ENCODE data around the gene TMC6. TPM values are rescaled to one million over a fixed set of nuclear protein-coding genes. Genes with fewer than 3 reads are reported as not detected.

The TMC6 gene
- total and polyA plus RNA-seq, 4 donors = 5.5 to 63.2 (median 21.4) TPM

GRCh38 chr17:78125976-78126894, 2.3 kb downstream of the TMC6 start:
- intact Hi-C loops (cut with DNase I) = no loop called here
- Histone ChIP-seq H3K36me3 (ENCODE audit: control insufficient read depth in 1 of 2, insufficient read depth in 2 of 2, low read length in 1 of 2) (no peaks in the 10 kb centered on the region), H3K4me1 (ENCODE audit: control insufficient read depth in 1 of 2, insufficient read depth in 2 of 2, low read length in 2 of 2) (no peaks in the 10 kb centered on the region), H3K9me3 (ENCODE audit: control insufficient read depth, low read length) (no peaks in the 10 kb centered on the region), H3K4me3 (ENCODE audit: low read length in 2 of 2) (no peak overlapping the region), H3K27ac (ENCODE audit: low read depth in 1 of 2, low read length in 2 of 2) (no peak overlapping the region), H3K27me3 (ENCODE audit: control insufficient read depth in 1 of 2, insufficient read depth in 2 of 2, low read length in 1 of 2) (no peaks in the 10 kb centered on the region)
- 59 to 65% methylated on average over 25 of the region's 25 CpGs for WGBS, 2 donors
- ATAC-seq (ENCODE audit: low FRiP score) (no peak), DNase-seq (peak in 1 of 2 donors; percentile 54)

DNA sequence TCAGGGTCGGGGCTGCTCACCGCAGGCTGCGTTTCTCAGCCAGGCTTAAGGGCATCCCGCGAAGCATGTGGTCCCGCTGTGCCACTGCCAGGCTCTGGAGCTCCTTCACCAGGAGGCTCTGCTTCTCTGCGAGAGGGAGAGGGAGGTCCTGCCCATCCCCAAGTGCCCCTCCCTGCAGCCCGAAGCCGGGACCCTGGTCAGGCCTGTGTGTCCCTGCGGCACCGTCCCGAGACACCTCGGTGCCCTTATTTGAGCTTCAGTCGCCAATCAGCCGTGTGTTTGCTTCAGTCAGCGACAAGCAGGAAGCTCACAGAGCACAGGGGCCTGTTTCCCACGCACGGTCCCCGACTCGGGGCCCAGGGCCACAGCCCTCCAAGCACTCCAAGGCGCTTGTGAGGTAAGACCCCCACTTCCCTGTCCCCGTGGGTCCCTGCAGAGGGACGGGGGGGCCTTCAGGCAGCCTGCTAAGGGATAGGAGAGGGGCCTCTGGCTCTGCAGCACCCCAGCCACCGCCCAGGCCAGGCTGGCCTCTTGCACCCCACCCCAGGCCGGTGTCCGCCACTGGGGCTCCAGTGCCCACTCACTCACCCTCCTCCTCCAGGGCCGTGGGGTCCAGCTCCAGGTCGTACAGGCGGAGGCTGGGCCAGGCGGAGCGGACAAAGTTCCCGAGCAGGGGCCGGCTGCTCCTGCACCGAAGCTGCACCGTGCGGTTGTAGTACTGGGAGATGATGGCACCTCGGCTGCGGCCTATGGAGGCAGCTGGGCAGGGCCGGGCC, 3.2 kb downstream of the TMC6 start:
- DNase-seq = peak in 1 of 2 donors; percentile 50
- no peak for ATAC-seq (ENCODE audit: low FRiP score)
- 77 to 84% methylated on average over 37 to 39 of the region's 39 CpGs for WGBS, 2 donors
- Histone ChIP-seq H3K4me3 (ENCODE audit: low read length in 2 of 2) (no peak overlapping the region), H3K9me3 (ENCODE audit: control insufficient read depth, low read length) (no peaks in the 10 kb centered on the region), H3K4me1 (ENCODE audit: control insufficient read depth in 1 of 2, insufficient read depth in 2 of 2, low read length in 2 of 2) (no peaks in the 10 kb centered on the region), H3K27me3 (ENCODE audit: control insufficient read depth in 1 of 2, insufficient read depth in 2 of 2, low read length in 1 of 2) (no peaks in the 10 kb centered on the region), H3K36me3 (ENCODE audit: control insufficient read depth in 1 of 2, insufficient read depth in 2 of 2, low read length in 1 of 2) (no peaks in the 10 kb centered on the region), H3K27ac (ENCODE audit: low read depth in 1 of 2, low read length in 2 of 2) (no peak overlapping the region)
- intact Hi-C loops (cut with DNase I) = no loop called here

GRCh38 chr17:78124836-78125137, 3.8 kb downstream of the TMC6 start:
- no peak overlapping the region for H3K4me3 ChIP-seq (ENCODE audit: low read length in 2 of 2)
- intact Hi-C loops (cut with DNase I) = no loop called here
- WGBS, 2 donors = 90 to 95% methylated on average over 10 to 12 of the region's 12 CpGs
- no peak for DNase-seq
- H3K36me3 ChIP-seq (ENCODE audit: control insufficient read depth in 1 of 2, insufficient read depth in 2 of 2, low read length in 1 of 2) = no peaks in the 10 kb centered on the region
- H3K9me3 ChIP-seq (ENCODE audit: control insufficient read depth, low read length) = no peaks in the 10 kb centered on the region
- H3K27me3 ChIP-seq (ENCODE audit: control insufficient read depth in 1 of 2, insufficient read depth in 2 of 2, low read length in 1 of 2) = no peaks in the 10 kb centered on the region
- no peak for ATAC-seq (ENCODE audit: low FRiP score)
- no peak overlapping the region for H3K27ac ChIP-seq (ENCODE audit: low read depth in 1 of 2, low read length in 2 of 2)
- H3K4me1 ChIP-seq (ENCODE audit: control insufficient read depth in 1 of 2, insufficient read depth in 2 of 2, low read length in 2 of 2) = no peaks in the 10 kb centered on the region

GRCh38 chr17:78124081-78124835, 4.3 kb downstream of the TMC6 start:
- no peaks in the 10 kb centered on the region for H3K9me3 ChIP-seq (ENCODE audit: control insufficient read depth, low read length)
- no peak for ATAC-seq (ENCODE audit: low FRiP score)
- no peak overlapping the region for H3K27ac ChIP-seq (ENCODE audit: low read depth in 1 of 2, low read length in 2 of 2)
- H3K4me3 ChIP-seq (ENCODE audit: low read length in 2 of 2) = no peak overlapping the region
- H3K4me1 ChIP-seq (ENCODE audit: control insufficient read depth in 1 of 2, insufficient read depth in 2 of 2, low read length in 2 of 2) = no peaks in the 10 kb centered on the region
- no peaks in the 10 kb centered on the region for H3K27me3 ChIP-seq (ENCODE audit: control insufficient read depth in 1 of 2, insufficient read depth in 2 of 2, low read length in 1 of 2)
- H3K36me3 ChIP-seq (ENCODE audit: control insufficient read depth in 1 of 2, insufficient read depth in 2 of 2, low read length in 1 of 2) = no peaks in the 10 kb centered on the region
- 93% methylated on average over 29 to 30 of the region's 30 CpGs for WGBS, 2 donors
- intact Hi-C loops (cut with DNase I) = no loop called here
- peak in 1 of 2 donors; percentile 44 for DNase-seq

GRCh38 chr17:78123258-78123929, 5.2 kb downstream of the TMC6 start:
- H3K36me3 ChIP-seq (ENCODE audit: control insufficient read depth in 1 of 2, insufficient read depth in 2 of 2, low read length in 1 of 2) = no peaks in the 10 kb centered on the region
- ATAC-seq (ENCODE audit: low FRiP score) (no peak), DNase-seq (peak in 1 of 2 donors; percentile 12)
- no peak overlapping the region for H3K4me3 ChIP-seq (ENCODE audit: low read length in 2 of 2)
- no peaks in the 10 kb centered on the region for H3K9me3 ChIP-seq (ENCODE audit: control insufficient read depth, low read length)
- intact Hi-C loops (cut with DNase I) = no loop called here
- H3K27me3 ChIP-seq (ENCODE audit: control insufficient read depth in 1 of 2, insufficient read depth in 2 of 2, low read length in 1 of 2) = no peaks in the 10 kb centered on the region
- H3K27ac ChIP-seq (ENCODE audit: low read depth in 1 of 2, low read length in 2 of 2) = no peak overlapping the region
- 96 to 97% methylated on average over 5 of the region's 5 CpGs for whole genome bisulfite sequencing, 2 donors
- H3K4me1 ChIP-seq (ENCODE audit: control insufficient read depth in 1 of 2, insufficient read depth in 2 of 2, low read length in 2 of 2) = no peaks in the 10 kb centered on the region

DNA sequence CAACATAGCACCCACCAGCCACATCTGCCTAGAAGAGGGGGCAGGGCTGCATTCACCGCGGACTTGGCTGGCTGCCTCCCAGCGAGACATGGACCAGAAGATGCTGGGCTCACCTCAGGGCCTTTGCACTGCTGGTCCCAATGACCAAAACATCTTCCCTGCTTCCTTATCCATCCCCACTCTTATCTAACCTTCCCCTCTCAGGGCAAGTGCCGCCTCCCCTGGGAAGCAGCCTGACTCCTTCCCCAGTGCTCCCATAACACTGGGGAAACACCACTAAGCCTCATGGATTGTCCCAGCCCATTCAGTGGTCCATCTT, 5.7 kb downstream of the TMC6 start:
- no peak for ATAC-seq (ENCODE audit: low FRiP score)
- no peaks in the 10 kb centered on the region for H3K9me3 ChIP-seq (ENCODE audit: control insufficient read depth, low read length)
- no peaks in the 10 kb centered on the region for H3K4me1 ChIP-seq (ENCODE audit: control insufficient read depth in 1 of 2, insufficient read depth in 2 of 2, low read length in 2 of 2)
- H3K27ac ChIP-seq (ENCODE audit: low read depth in 1 of 2, low read length in 2 of 2) = no peak overlapping the region
- no peaks in the 10 kb centered on the region for H3K27me3 ChIP-seq (ENCODE audit: control insufficient read depth in 1 of 2, insufficient read depth in 2 of 2, low read length in 1 of 2)
- intact Hi-C loops (cut with DNase I) = no loop called here
- no peak overlapping the region for H3K4me3 ChIP-seq (ENCODE audit: low read length in 2 of 2)
- H3K36me3 ChIP-seq (ENCODE audit: control insufficient read depth in 1 of 2, insufficient read depth in 2 of 2, low read length in 1 of 2) = no peaks in the 10 kb centered on the region
- WGBS, 2 donors = 94 to 98% methylated on average over 4 of the region's 4 CpGs
- peak in 1 of 2 donors; percentile 44 for DNase-seq

- Histone ChIP-seq H3K4me1 (ENCODE audit: control insufficient read depth in 1 of 2, insufficient read depth in 2 of 2, low read length in 2 of 2) (no peaks in the 10 kb centered on the region), H3K36me3 (ENCODE audit: control insufficient read depth in 1 of 2, insufficient read depth in 2 of 2, low read length in 1 of 2) (no peaks in the 10 kb centered on the region), H3K9me3 (ENCODE audit: control insufficient read depth, low read length) (no peaks in the 10 kb centered on the region), H3K4me3 (ENCODE audit: low read length in 2 of 2) (no peak overlapping the region), H3K27me3 (ENCODE audit: control insufficient read depth in 1 of 2, insufficient read depth in 2 of 2, low read length in 1 of 2) (no peaks in the 10 kb centered on the region), H3K27ac (ENCODE audit: low read depth in 1 of 2, low read length in 2 of 2) (no peak overlapping the region)
- ATAC-seq (ENCODE audit: low FRiP score) = no peak
- peak in 1 of 2 donors; percentile 32 for DNase-seq
- 87 to 93% methylated on average over 23 of the region's 23 CpGs for WGBS, 2 donors
- intact Hi-C loops (cut with DNase I) = no loop called here
These were observed 6.2 kb downstream of the TMC6 start for GRCh38 chr17:78122216-78122930.

DNA sequence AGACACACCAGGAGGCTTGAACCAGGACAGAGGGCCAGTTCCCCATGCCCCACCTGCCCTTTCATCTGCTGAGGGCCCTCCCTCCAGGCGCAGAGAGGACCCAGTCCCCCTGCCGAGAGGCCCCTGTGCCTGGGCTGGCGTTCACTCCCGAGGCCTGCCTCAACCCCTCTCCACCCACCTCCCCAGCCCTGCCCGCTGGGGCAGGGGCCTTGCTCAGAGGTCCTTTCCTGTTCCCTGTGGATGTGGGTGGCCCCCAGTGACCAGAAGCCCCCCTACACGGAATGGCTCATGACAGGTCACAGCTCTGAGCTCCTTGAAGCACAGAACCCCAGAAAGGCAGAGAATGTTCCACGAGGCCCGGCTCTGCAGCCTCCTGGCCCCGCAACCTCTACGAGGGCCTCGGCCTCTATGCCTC, 6.7 kb downstream of the TMC6 start:
- H3K27ac ChIP-seq (ENCODE audit: low read depth in 1 of 2, low read length in 2 of 2) = no peak overlapping the region
- H3K9me3 ChIP-seq (ENCODE audit: control insufficient read depth, low read length) = no peaks in the 10 kb centered on the region
- no peaks in the 10 kb centered on the region for H3K27me3 ChIP-seq (ENCODE audit: control insufficient read depth in 1 of 2, insufficient read depth in 2 of 2, low read length in 1 of 2)
- no peak overlapping the region for H3K4me3 ChIP-seq (ENCODE audit: low read length in 2 of 2)
- ATAC-seq (ENCODE audit: low FRiP score) = no peak
- WGBS, 2 donors = 81 to 89% methylated on average over 11 of the region's 11 CpGs
- intact Hi-C loops (cut with DNase I) = no loop called here
- peak in 1 of 2 donors; percentile 29 for DNase-seq
- H3K36me3 ChIP-seq (ENCODE audit: control insufficient read depth in 1 of 2, insufficient read depth in 2 of 2, low read length in 1 of 2) = no peaks in the 10 kb centered on the region
- H3K4me1 ChIP-seq (ENCODE audit: control insufficient read depth in 1 of 2, insufficient read depth in 2 of 2, low read length in 2 of 2) = no peaks in the 10 kb centered on the region
